ENCODE data around the gene GCLM. TPM values are rescaled to one million over a fixed set of nuclear protein-coding genes. Genes with fewer than 3 reads are reported as not detected.

GCLM gene
- total and polyA plus RNA-seq, 2 donors (not counting 3 experiments of a cell fraction or from before 2014, with no cell fraction given), result 12.3 to 55.9 TPM

- TF ChIP-seq POLR2A (IDR thresholded peaks at IDR 0.05; ENCODE audit: low read depth, low read length), result no peak
- H3K9ac ChIP-seq (replicated peaks; ENCODE audit: extremely low read depth, insufficient read depth, low read length), result no peak overlapping the region
- intact Hi-C loops (cut with micrococcal nuclease) (loop anchor here (5.0 to 10.0 kb wide), 2 partner anchors 328 to 511 kb away; partner anchors contain the start of genes ABCD3 and ARHGAP29), dilution Hi-C loops (cut with MboI; ENCODE audit: extremely low pct_ligation_motif_present, low sequenced_read_pairs) (no loop called here)
- H3K4me3 ChIP-seq (replicated peaks in 1 of 3; ENCODE audit: insufficient read depth in 1 of 3, low read depth in 1 of 3, low read length in 3 of 3), result peak overlapping the region in 1 of 3 experiments; percentile 82
- H2AFZ ChIP-seq (ENCODE audit: low read depth, low read length), result no peak overlapping the region
- ChIA-PET CTCF (no interaction called here), POLR2A (no interaction called here)
- H3K4me1 ChIP-seq (ENCODE audit: control insufficient read depth, extremely low read depth, insufficient read depth, low read length), result peaks cover 46% of the 10 kb centered on the region
- peaks cover 9% of the 10 kb centered on the region for H4K20me1 ChIP-seq (replicated peaks; ENCODE audit: control insufficient read depth, extremely low read depth, insufficient read depth, low read length)
- BruUV-seq (replicated peaks), result no TSS peak
- H3K9me3 ChIP-seq (replicated peaks; ENCODE audit: control insufficient read depth, insufficient read depth, low read length), result no peaks in the 10 kb centered on the region
- peak overlapping the region; percentile 96 for H3K4me2 ChIP-seq (ENCODE audit: insufficient read depth, low read length)
- no peaks in the 10 kb centered on the region for H3K9me1 ChIP-seq (replicated peaks; ENCODE audit: control insufficient read depth, extremely low read depth, insufficient read depth, low read length)
- FAIRE-seq (no peak), DNase-seq (ENCODE audit: low read depth, low spot score) (no peak)
- H3K27me3 ChIP-seq (ENCODE audit: control insufficient read depth in 2 of 2, insufficient read depth in 2 of 2, low read length in 2 of 2), result no peaks in the 10 kb centered on the region
- H3K79me2 ChIP-seq (ENCODE audit: control insufficient read depth, insufficient read depth, low read length), result peaks cover 67% of the 10 kb centered on the region
- no peak overlapping the region for H3K27ac ChIP-seq (ENCODE audit: insufficient read depth, low read depth, low read length)
- H3K36me3 ChIP-seq (ENCODE audit: control insufficient read depth in 2 of 2, extremely low read depth in 1 of 2, insufficient read depth in 2 of 2, low read length in 2 of 2), result peaks cover 0 to 3% of the 10 kb centered on the region in 2 experiments
These were observed 2.8 kb downstream of the GCLM start for GRCh38 chr1:93906480-93906879.

- Histone ChIP-seq H3K4me3 (replicated peaks in 1 of 3; ENCODE audit: insufficient read depth in 1 of 3, low read depth in 1 of 3, low read length in 3 of 3) (peak overlapping the region in 1 of 3 experiments; percentile 82), H3K9ac (replicated peaks; ENCODE audit: extremely low read depth, insufficient read depth, low read length) (peak overlapping the region; percentile 21), H3K9me1 (replicated peaks; ENCODE audit: control insufficient read depth, extremely low read depth, insufficient read depth, low read length) (no peaks in the 10 kb centered on the region), H3K79me2 (ENCODE audit: control insufficient read depth, insufficient read depth, low read length) (peaks cover 72% of the 10 kb centered on the region), H3K27ac (ENCODE audit: insufficient read depth, low read depth, low read length) (no peak overlapping the region), H3K9me3 (replicated peaks; ENCODE audit: control insufficient read depth, insufficient read depth, low read length) (no peaks in the 10 kb centered on the region), H3K4me1 (ENCODE audit: control insufficient read depth, extremely low read depth, insufficient read depth, low read length) (peaks cover 46% of the 10 kb centered on the region), H3K4me2 (ENCODE audit: insufficient read depth, low read length) (peak overlapping the region; percentile 96), H3K27me3 (ENCODE audit: control insufficient read depth in 2 of 2, insufficient read depth in 2 of 2, low read length in 2 of 2) (no peaks in the 10 kb centered on the region), H3K36me3 (ENCODE audit: control insufficient read depth in 2 of 2, extremely low read depth in 1 of 2, insufficient read depth in 2 of 2, low read length in 2 of 2) (peaks cover 0 to 3% of the 10 kb centered on the region in 2 experiments), H4K20me1 (replicated peaks; ENCODE audit: control insufficient read depth, extremely low read depth, insufficient read depth, low read length) (peaks cover 9% of the 10 kb centered on the region), H2AFZ (ENCODE audit: low read depth, low read length) (no peak overlapping the region)
- no TSS peak for BruUV-seq (replicated peaks)
- CTCF ChIA-PET, result no interaction called here
- intact Hi-C loops (cut with micrococcal nuclease), result loop anchor here (5.0 to 10.0 kb wide), 2 partner anchors 329 to 512 kb away; partner anchors contain the start of genes ABCD3 and ARHGAP29
- POLR2A ChIA-PET, result no interaction called here
- TF ChIP-seq FOS (IDR thresholded peaks at IDR 0.05; ENCODE audit: borderline replicate concordance, insufficient read depth, low read length), result peak; percentile 17
- peak; percentile 10 for TF ChIP-seq JUN (IDR thresholded peaks at IDR 0.05; ENCODE audit: borderline replicate concordance, insufficient read depth, insufficient read length, low read depth)
- TF ChIP-seq EZH2 (IDR thresholded peaks at IDR 0.05; ENCODE audit: borderline replicate concordance, low read depth, low read length, severe bottlenecking), result no peak
- no peak for TF ChIP-seq POLR2AphosphoS5 (IDR thresholded peaks at IDR 0.05; ENCODE audit: insufficient read depth, low read depth, low read length)
- dilution Hi-C loops (cut with MboI; ENCODE audit: extremely low pct_ligation_motif_present, low sequenced_read_pairs), result no loop called here
- no peak for FAIRE-seq
- peak; percentile 63 for DNase-seq (ENCODE audit: low read depth, low spot score)
These were observed 3.5 kb downstream of the GCLM start for GRCh38 chr1:93905734-93906133.
